Measurements from ENCODE around the gene HDAC10.

HDAC10 gene

DNA sequence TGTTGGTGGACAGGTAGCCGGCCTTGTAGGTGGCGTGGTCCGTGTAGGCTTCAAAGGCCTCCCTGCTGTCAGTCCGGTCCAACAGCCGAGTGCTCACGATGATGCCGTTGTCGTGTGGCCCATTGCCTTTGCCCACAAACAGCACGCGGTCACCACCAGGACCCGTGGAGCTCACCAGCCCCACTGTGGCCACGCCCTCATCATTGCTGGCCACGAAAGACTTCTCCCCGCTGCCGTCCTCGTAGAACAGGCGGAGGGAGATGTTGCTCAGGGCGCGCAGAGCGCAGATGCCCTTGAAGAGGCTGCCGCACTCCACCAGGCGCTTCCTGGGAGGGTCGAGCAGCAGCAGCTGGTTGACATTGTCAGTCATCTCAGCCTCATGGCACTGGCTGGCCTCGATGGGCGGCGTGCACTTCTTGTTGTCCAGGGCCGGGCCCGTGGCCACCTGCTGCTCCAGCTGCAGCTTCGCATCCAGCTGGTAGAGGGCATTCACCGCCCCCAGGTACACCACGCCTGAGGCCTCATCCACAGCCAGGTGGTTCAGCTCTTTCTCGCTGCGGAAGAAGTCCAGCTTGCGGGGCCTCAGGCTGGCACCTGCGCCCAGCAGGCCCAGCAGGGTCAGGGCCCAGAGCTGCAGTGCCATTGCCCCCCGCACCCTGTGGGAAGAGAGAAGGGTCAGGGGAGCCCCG lies 39.0 kb upstream of the HDAC10 start:
- no peak overlapping the region for H3K4me3 ChIP-seq (ENCODE audit: control insufficient read depth, low read depth, low read length)
- TF ChIP-seq, protein P1, sequence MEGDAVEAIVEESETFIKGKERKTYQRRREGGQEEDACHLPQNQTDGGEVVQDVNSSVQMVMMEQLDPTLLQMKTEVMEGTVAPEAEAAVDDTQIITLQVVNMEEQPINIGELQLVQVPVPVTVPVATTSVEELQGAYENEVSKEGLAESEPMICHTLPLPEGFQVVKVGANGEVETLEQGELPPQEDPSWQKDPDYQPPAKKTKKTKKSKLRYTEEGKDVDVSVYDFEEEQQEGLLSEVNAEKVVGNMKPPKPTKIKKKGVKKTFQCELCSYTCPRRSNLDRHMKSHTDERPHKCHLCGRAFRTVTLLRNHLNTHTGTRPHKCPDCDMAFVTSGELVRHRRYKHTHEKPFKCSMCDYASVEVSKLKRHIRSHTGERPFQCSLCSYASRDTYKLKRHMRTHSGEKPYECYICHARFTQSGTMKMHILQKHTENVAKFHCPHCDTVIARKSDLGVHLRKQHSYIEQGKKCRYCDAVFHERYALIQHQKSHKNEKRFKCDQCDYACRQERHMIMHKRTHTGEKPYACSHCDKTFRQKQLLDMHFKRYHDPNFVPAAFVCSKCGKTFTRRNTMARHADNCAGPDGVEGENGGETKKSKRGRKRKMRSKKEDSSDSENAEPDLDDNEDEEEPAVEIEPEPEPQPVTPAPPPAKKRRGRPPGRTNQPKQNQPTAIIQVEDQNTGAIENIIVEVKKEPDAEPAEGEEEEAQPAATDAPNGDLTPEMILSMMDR (IDR thresholded peaks at IDR 0.05; ENCODE audit: control insufficient read depth, insufficient read depth, low read depth, low read length, missing control alignments), result no peak
- no peak for DNase-seq (ENCODE audit: low read depth)

DNA sequence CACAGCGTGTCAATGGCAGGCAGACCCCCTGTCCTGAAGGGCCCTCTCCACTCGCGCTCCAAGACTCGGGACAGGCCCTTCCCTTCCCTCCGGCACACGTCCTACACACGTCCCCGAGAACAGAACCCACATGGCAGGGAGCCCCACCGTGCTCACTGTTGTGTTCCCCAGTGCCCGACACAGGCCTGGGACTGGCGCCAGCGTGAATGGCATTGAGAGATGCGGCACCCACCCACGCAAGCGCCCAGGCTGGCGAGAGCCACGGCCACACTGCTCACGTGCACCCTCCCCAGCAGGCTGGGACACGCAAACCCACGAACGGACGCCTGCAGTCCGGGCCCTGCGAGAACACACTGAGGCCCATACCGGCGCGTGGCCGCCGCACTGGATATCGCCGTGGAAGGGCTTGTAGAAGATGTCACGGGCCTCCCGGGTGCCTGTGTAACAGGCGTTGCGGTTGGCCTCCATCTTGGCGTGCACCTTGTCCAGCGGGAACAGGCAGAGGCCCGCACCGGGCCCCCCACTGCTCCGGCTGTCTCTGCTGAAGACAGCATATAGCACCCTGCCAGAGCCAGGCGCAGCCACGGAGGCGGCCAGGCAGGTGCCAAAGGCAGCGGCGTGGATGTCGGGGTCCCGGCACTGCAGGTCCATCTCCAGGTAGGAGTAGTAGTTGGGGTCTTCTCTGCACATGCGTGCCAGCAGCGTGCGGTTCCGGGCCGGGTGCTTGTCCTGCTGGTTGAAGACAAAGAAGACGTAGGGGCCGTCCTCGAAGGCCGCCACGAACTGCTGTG lies 38.3 kb upstream of the HDAC10 start:
- no peak for DNase-seq (ENCODE audit: low read depth)
- TF ChIP-seq, protein P1 (IDR thresholded peaks at IDR 0.05; ENCODE audit: control insufficient read depth, insufficient read depth, low read depth, low read length, missing control alignments), result no peak
- H3K4me3 ChIP-seq (ENCODE audit: control insufficient read depth, low read depth, low read length), result no peak overlapping the region

GRCh38 chr22:50287731-50288130 lies 36.7 kb upstream of the HDAC10 start:
- TF ChIP-seq, protein P1 (IDR thresholded peaks at IDR 0.05; ENCODE audit: control insufficient read depth, insufficient read depth, low read depth, low read length, missing control alignments), result no peak
- DNase-seq (ENCODE audit: low read depth), result no peak
- no peak overlapping the region for H3K4me3 ChIP-seq (ENCODE audit: control insufficient read depth, low read depth, low read length)

- TF ChIP-seq, protein P1 (IDR thresholded peaks at IDR 0.05; ENCODE audit: control insufficient read depth, insufficient read depth, low read depth, low read length, missing control alignments), result no peak
- DNase-seq (ENCODE audit: low read depth), result no peak
- H3K4me3 ChIP-seq (ENCODE audit: control insufficient read depth, low read depth, low read length), result no peak overlapping the region
These were observed 35.7 kb upstream of the HDAC10 start for GRCh38 chr22:50286701-50287318.

GRCh38 chr22:50286275-50286674 lies 35.2 kb upstream of the HDAC10 start:
- TF ChIP-seq, protein P1 (IDR thresholded peaks at IDR 0.05; ENCODE audit: control insufficient read depth, insufficient read depth, low read depth, low read length, missing control alignments), result no peak
- H3K4me3 ChIP-seq (ENCODE audit: control insufficient read depth, low read depth, low read length), result no peak overlapping the region
- DNase-seq (ENCODE audit: low read depth), result no peak

DNA sequence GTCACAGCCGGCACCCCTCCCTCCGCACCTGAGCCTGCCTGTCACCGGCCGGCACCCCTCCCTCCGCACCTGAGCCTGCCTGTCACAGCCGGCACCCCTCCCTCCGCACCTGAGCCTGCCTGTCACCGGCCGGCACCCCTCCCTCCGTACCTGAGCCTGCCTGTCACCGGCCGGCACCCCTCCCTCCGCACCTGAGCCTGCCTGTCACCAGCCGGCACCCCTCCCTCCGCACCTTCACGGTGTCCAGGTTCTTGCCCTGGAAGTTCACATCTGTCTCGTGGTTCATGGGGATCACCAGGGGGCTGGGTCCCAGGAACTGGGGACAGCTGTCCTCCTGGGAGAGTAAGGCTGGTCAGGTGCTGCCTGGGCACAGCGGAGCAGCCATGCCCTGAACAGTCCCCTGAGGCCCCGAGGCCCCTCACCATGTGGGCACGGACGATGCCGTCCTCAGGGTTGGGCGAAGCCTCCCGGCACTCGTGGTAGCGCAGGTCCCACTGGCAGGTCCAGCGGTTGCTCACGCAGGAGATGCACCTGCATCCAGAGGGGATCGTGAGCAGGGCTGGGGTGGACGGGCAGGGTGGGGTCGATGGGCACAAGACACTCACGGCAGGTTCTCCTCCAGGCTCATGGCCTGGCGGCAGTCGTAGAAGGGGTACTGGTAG lies 34.6 kb upstream of the HDAC10 start:
- no peak overlapping the region for H3K4me3 ChIP-seq (ENCODE audit: control insufficient read depth, low read depth, low read length)
- DNase-seq (ENCODE audit: low read depth), result no peak
- TF ChIP-seq, protein P1 (IDR thresholded peaks at IDR 0.05; ENCODE audit: control insufficient read depth, insufficient read depth, low read depth, low read length, missing control alignments), result no peak

Data from AG09309 (cell line).